ENCODE measurements around the gene GPR18.

Gene GPR18

DNA sequence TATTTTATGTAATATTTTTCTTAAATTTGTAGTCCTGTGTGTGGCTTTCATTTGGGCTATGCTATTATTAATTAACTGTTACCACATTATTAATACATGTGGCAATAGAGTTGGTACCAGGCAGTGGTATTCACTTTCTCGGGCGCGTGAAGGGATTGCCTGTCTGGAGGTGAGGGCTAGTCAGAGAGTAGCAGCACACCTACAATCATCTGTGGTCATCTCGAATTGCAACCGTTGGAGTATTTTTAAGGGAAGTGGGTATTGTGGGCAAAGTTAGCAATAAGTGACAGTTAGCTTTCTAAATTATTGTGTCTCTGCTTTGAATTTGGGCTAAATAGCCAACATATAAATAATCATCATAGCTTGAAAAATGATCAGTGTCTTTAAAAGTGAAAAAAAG, 20.0 kb upstream of the GPR18 start:
- H3K4me1 ChIP-seq (ENCODE audit: insufficient read depth, low read length): peaks cover 10% of the 10 kb centered on the region; the same call in 1 of the 2 replicates
- WGBS: 92% methylated on average over 5 of the region's 5 CpGs
- H3K36me3 ChIP-seq (ENCODE audit: insufficient read depth, low read length): no peaks in the 10 kb centered on the region; the same call in 1 of the 2 replicates
- H3K9me3 ChIP-seq (ENCODE audit: insufficient read depth, low read depth, low read length): no peaks in the 10 kb centered on the region
- H3K27ac ChIP-seq (ENCODE audit: low read depth, low read length): no peak overlapping the region
- no peak overlapping the region for H3K9ac ChIP-seq (ENCODE audit: low read depth, low read length)
- H3K4me3 ChIP-seq (ENCODE audit: low read length): no peak overlapping the region
- no peaks in the 10 kb centered on the region for H3K27me3 ChIP-seq (ENCODE audit: insufficient read depth, low read length)

DNA sequence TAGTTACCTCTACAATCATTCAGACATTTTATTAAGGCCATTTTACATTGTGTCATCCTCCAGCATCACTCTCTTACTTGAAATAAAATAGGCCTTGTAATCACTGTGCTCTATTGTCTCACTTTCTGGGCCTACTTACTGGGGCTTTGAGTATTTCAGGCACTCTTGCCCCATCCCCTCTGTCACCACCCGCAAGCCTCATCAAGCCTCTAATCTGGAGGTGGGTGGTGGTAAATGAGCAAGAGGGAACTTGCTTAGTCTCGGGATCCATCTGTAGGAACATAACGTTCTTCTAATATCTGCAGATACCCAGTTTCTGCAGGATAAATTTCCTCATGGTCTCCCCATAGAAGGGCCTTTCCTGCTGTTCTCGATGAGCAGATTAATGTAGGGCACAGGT, 19.4 kb upstream of the GPR18 start:
- no peak overlapping the region for H3K27ac ChIP-seq (ENCODE audit: low read depth, low read length)

DNA sequence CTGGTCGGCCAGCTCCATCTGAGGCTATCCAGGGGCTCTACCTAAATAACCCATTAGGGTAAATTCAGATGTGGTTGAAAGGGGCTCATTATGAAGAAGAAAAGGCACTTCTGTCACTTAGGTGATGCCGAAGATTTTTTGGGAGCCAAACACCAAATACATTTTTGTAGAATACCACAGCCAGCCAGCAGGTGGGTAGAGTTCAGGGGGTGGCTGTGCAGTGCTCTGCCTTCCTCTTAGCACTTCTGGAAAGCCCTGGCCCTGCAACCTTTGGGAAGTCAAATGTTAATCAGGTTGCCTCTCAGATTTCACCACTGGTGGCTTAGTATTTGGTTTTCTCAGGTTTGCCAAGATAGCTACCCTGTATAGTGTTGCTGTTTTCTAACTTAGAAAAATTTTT, 18.5 kb upstream of the GPR18 start:
- WGBS: 80% methylated on average over 2 of the region's 2 CpGs
- Histone ChIP-seq H3K4me3 (ENCODE audit: low read length) (no peak overlapping the region), H3K9ac (ENCODE audit: low read depth, low read length) (no peak overlapping the region), H3K9me3 (ENCODE audit: insufficient read depth, low read depth, low read length) (0 out of 2 replicates have a peak, but pooled peaks cover 3% of the 10 kb centered on the region), H3K27me3 (ENCODE audit: insufficient read depth, low read length) (no peaks in the 10 kb centered on the region), H3K4me1 (ENCODE audit: insufficient read depth, low read length) (peaks cover 10% of the 10 kb centered on the region; the same call in 1 of the 2 replicates), H3K27ac (ENCODE audit: low read depth, low read length) (no peak overlapping the region), H3K36me3 (ENCODE audit: insufficient read depth, low read length) (no peaks in the 10 kb centered on the region; the same call in 1 of the 2 replicates)

More for the DNA sequence above, 19.4 kb upstream of the GPR18 start:
- Histone ChIP-seq H3K9ac (ENCODE audit: low read depth, low read length) (no peak overlapping the region), H3K4me1 (ENCODE audit: insufficient read depth, low read length) (peaks cover 10% of the 10 kb centered on the region; the same call in 1 of the 2 replicates), H3K9me3 (ENCODE audit: insufficient read depth, low read depth, low read length) (no peaks in the 10 kb centered on the region), H3K36me3 (ENCODE audit: insufficient read depth, low read length) (no peaks in the 10 kb centered on the region; the same call in 1 of the 2 replicates), H3K4me3 (ENCODE audit: low read length) (no peak overlapping the region), H3K27me3 (ENCODE audit: insufficient read depth, low read length) (no peaks in the 10 kb centered on the region)
- 94% methylated on average over 4 of the region's 4 CpGs for WGBS

DNA sequence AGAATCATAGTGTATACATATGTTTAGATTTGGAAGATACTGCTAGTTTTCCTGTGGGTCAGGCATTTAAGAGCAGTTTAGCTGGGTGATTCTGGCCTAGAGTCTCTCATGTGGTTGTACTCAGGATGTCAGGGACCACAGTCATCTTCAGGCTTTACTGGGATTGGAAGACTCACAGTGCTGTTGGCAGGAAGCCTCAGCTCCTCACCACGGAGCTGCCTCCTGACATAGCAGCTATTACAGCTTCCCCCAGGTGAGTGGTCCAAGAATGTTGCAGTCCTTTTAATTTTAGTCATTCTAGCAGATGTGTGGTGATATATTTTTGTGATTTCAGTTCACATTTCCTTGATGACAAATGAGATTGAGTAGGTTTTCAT, 16.9 kb upstream of the GPR18 start:
- Histone ChIP-seq H3K9ac (ENCODE audit: low read depth, low read length) (no peak overlapping the region), H3K9me3 (ENCODE audit: insufficient read depth, low read depth, low read length) (0 out of 2 replicates have a peak, but pooled peaks cover 3% of the 10 kb centered on the region), H3K4me1 (ENCODE audit: insufficient read depth, low read length) (peaks cover 10% of the 10 kb centered on the region; the same call in 1 of the 2 replicates), H3K36me3 (ENCODE audit: insufficient read depth, low read length) (no peaks in the 10 kb centered on the region), H3K27me3 (ENCODE audit: insufficient read depth, low read length) (no peaks in the 10 kb centered on the region), H3K27ac (ENCODE audit: low read depth, low read length) (no peak overlapping the region), H3K4me3 (ENCODE audit: low read length) (no peak overlapping the region)
- 76% methylated on average over 1 of the region's 1 CpG for WGBS

GRCh38 chr13:99273128-99273527, 14.9 kb upstream of the GPR18 start:
- Histone ChIP-seq H3K27me3 (ENCODE audit: insufficient read depth, low read length) (no peaks in the 10 kb centered on the region), H3K36me3 (ENCODE audit: insufficient read depth, low read length) (no peaks in the 10 kb centered on the region), H3K9me3 (ENCODE audit: insufficient read depth, low read depth, low read length) (0 out of 2 replicates have a peak, but pooled peaks cover 3% of the 10 kb centered on the region), H3K27ac (ENCODE audit: low read depth, low read length) (no peak overlapping the region), H3K4me1 (ENCODE audit: insufficient read depth, low read length) (peaks cover 10% of the 10 kb centered on the region; the same call in 1 of the 2 replicates), H3K4me3 (ENCODE audit: low read length) (no peak overlapping the region), H3K9ac (ENCODE audit: low read depth, low read length) (no peak overlapping the region)
- 97% methylated on average over 2 of the region's 2 CpGs for WGBS

DNA sequence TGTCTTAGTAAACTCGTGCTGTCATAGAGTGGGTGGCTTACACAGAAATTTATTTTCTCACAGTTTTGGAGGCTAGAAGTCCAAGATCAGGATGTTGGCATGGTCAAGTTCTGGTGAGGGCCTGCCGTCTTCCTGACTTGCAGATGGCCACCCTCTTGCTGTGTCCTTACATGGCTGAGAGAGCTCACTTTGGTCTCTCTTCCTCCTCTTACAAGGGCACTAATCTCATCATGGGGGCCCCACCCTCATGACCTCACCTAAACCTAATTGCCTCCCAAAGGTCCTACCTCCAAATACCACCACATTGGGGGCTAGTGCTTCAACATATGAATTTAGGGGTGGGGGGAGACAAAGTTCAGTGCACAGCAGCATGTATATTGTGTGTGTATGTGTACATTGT, 14.3 kb upstream of the GPR18 start:
- Histone ChIP-seq H3K27ac (ENCODE audit: low read depth, low read length) (no peak overlapping the region), H3K27me3 (ENCODE audit: insufficient read depth, low read length) (no peaks in the 10 kb centered on the region), H3K36me3 (ENCODE audit: insufficient read depth, low read length) (peaks cover 5% of the 10 kb centered on the region; the same call in 1 of the 2 replicates), H3K9me3 (ENCODE audit: insufficient read depth, low read depth, low read length) (0 out of 2 replicates have a peak, but pooled peaks cover 3% of the 10 kb centered on the region), H3K4me3 (ENCODE audit: low read length) (no peak overlapping the region), H3K9ac (ENCODE audit: low read depth, low read length) (no peak overlapping the region), H3K4me1 (ENCODE audit: insufficient read depth, low read length) (peaks cover 10% of the 10 kb centered on the region; the same call in 1 of the 2 replicates)
- WGBS: 96% methylated on average over 2 of the region's 2 CpGs

- 0 out of 2 replicates have a peak, but pooled peaks cover 3% of the 10 kb centered on the region for H3K9me3 ChIP-seq (ENCODE audit: insufficient read depth, low read depth, low read length)
- 96% methylated on average over 3 of the region's 3 CpGs for WGBS
- H3K27ac ChIP-seq (ENCODE audit: low read depth, low read length): no peak overlapping the region
- peaks cover 5% of the 10 kb centered on the region; the same call in 1 of the 2 replicates for H3K36me3 ChIP-seq (ENCODE audit: insufficient read depth, low read length)
- H3K4me3 ChIP-seq (ENCODE audit: low read length): no peak overlapping the region
- H3K27me3 ChIP-seq (ENCODE audit: insufficient read depth, low read length): no peaks in the 10 kb centered on the region
- no peak overlapping the region for H3K9ac ChIP-seq (ENCODE audit: low read depth, low read length)
- H3K4me1 ChIP-seq (ENCODE audit: insufficient read depth, low read length): peaks cover 5% of the 10 kb centered on the region; the same call in 1 of the 2 replicates
Measured at GRCh38 chr13:99271249-99271648, 13.1 kb upstream of the GPR18 start.

GRCh38 chr13:99270518-99270917, 12.3 kb upstream of the GPR18 start:
- H3K27ac ChIP-seq (ENCODE audit: low read depth, low read length): no peak overlapping the region
- H3K9ac ChIP-seq (ENCODE audit: low read depth, low read length): no peak overlapping the region
- H3K9me3 ChIP-seq (ENCODE audit: insufficient read depth, low read depth, low read length): 0 out of 2 replicates have a peak, but pooled peaks cover 3% of the 10 kb centered on the region

DNA sequence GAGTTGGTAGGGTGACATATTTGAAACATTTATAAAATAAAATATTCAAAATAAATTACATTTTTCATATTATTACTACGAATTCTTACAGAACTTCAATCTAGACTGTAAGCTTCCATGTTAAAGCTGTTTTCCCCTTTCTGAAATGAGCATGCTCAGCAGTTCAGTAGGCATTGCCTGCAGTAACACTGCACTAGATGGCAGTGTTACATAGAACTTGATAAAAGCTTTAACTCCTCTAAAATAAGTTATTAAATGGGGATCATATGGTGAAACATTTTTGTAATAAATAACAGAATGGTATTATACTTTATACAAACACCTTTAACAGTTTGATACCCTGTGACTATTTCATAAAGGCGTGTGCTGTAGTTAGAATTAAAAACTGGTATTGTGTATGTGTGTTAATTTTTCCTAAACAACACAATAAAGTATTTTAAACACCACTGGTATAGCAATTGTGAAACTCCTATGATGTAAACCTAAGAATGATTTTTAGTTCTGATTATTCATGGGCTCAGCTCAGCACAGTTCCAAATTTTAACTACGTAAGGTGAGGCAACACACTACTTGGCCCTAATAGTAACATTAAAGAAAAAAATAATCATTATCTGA, 11.6 kb upstream of the GPR18 start:
- 96% methylated on average over 1 of the region's 3 CpGs for WGBS
- H3K9me3 ChIP-seq (ENCODE audit: insufficient read depth, low read depth, low read length): 0 out of 2 replicates have a peak, but pooled peaks cover 3% of the 10 kb centered on the region
- no peak overlapping the region for H3K9ac ChIP-seq (ENCODE audit: low read depth, low read length)
- H3K27ac ChIP-seq (ENCODE audit: low read depth, low read length): no peak overlapping the region
- no peak overlapping the region for H3K4me3 ChIP-seq (ENCODE audit: low read length)
- H3K27me3 ChIP-seq (ENCODE audit: insufficient read depth, low read length): no peaks in the 10 kb centered on the region
- peaks cover 5% of the 10 kb centered on the region; the same call in 1 of the 2 replicates for H3K36me3 ChIP-seq (ENCODE audit: insufficient read depth, low read length)
- no peaks in the 10 kb centered on the region for H3K4me1 ChIP-seq (ENCODE audit: insufficient read depth, low read length)

More at GRCh38 chr13:99270518-99270917, 12.3 kb upstream of the GPR18 start:
- Histone ChIP-seq H3K36me3 (ENCODE audit: insufficient read depth, low read length) (peaks cover 5% of the 10 kb centered on the region; the same call in 1 of the 2 replicates), H3K4me3 (ENCODE audit: low read length) (no peak overlapping the region), H3K27me3 (ENCODE audit: insufficient read depth, low read length) (no peaks in the 10 kb centered on the region), H3K4me1 (ENCODE audit: insufficient read depth, low read length) (no peaks in the 10 kb centered on the region)
- WGBS: 95% methylated on average over 2 of the region's 2 CpGs

DNA sequence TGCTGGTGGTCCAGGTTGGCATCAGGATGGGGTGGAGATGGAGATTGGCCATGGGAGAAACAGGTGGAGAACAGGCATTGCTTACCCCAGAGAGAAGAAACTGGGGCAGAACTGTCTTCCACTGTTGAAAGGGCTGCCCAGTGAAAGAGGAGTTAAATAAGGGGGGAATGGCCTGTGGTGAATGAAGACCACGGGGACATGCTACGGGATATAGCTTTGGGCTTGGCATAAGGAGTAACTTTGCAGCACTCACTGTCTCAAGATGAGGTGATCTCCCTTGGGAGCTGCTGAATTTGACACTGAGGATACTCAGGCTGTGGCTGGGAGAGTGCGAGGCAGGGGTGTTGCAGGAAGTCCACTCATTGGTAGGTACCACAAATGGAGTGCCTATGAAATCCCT, 10.6 kb upstream of the GPR18 start:
- Histone ChIP-seq H3K27ac (ENCODE audit: low read depth, low read length) (no peak overlapping the region), H3K9me3 (ENCODE audit: insufficient read depth, low read depth, low read length) (0 out of 2 replicates have a peak, but pooled peaks cover 3% of the 10 kb centered on the region), H3K27me3 (ENCODE audit: insufficient read depth, low read length) (no peaks in the 10 kb centered on the region), H3K9ac (ENCODE audit: low read depth, low read length) (no peak overlapping the region), H3K4me3 (ENCODE audit: low read length) (no peak overlapping the region), H3K36me3 (ENCODE audit: insufficient read depth, low read length) (peaks cover 5% of the 10 kb centered on the region; the same call in 1 of the 2 replicates), H3K4me1 (ENCODE audit: insufficient read depth, low read length) (no peaks in the 10 kb centered on the region)
- 95% methylated on average over 3 of the region's 3 CpGs for WGBS

- no peak overlapping the region for H3K27ac ChIP-seq (ENCODE audit: low read depth, low read length)
- H3K9ac ChIP-seq (ENCODE audit: low read depth, low read length): no peak overlapping the region
- 0 out of 2 replicates have a peak, but pooled peaks cover 3% of the 10 kb centered on the region for H3K9me3 ChIP-seq (ENCODE audit: insufficient read depth, low read depth, low read length)
- no peaks in the 10 kb centered on the region for H3K4me1 ChIP-seq (ENCODE audit: insufficient read depth, low read length)
- no peak overlapping the region for H3K4me3 ChIP-seq (ENCODE audit: low read length)
- H3K27me3 ChIP-seq (ENCODE audit: insufficient read depth, low read length): no peaks in the 10 kb centered on the region
- 94% methylated on average over 4 of the region's 4 CpGs for WGBS
- H3K36me3 ChIP-seq (ENCODE audit: insufficient read depth, low read length): peaks cover 8% of the 10 kb centered on the region; the same call in 1 of the 2 replicates
Measured at GRCh38 chr13:99267927-99268326, 9.7 kb upstream of the GPR18 start.

Data from HUES64 (cell line).